ENCODE measurements around the gene MLST8.
"Not testable (repeated sequence)": the region's sequence is repeated elsewhere in the genome, so short reads cannot be mapped to it uniquely, and the experiment has no call there.

MLST8 gene

DNA sequence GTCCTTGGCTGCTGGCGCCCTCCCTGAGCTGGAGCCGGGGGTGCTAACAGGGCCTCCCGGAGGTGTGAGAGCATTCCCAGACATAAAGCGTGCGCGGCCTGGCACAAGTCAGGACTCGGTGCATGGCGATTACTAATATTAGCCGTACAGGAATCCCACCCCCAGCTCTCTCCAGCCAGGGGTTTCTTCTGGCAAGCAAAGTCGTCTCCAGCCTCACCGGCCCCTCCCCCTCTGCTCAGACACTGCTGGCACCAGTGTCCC, 13.9 kb upstream of the MLST8 start:
- DNase-seq: no peak

DNA sequence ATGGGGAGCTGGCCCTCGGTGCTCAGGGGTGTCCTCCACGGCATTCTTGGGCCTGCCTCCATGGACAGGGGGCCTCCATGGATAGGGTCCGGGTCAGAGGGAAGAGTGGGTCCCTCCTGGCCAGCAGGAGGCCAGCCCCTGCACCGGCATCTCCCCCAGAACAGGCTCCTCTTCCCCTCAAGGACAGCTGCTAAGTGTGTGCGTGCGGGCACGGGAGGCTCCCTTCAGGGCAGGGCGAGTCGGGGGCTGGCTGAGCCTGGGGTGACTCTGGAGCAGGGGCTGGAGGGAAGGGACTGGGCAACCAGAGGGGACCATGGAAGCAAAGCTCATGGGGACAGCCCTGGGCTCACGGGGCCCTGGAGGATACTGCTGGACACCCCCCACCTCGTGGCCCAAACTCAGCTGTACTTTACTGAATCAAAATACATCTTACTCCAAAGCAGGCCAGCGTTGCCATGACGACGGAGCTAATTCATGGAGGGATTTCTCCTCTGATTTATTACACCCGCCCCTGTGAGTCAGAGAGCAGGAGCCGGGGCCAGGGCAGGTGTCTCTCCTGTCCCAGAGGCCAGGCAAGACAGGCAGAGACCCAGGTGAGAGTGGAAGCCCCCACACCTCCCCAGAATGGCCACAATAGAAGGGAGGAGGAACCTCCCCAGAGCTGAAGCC, 11.0 kb upstream of the MLST8 start:
- DNase-seq: peak; percentile 41

DNA sequence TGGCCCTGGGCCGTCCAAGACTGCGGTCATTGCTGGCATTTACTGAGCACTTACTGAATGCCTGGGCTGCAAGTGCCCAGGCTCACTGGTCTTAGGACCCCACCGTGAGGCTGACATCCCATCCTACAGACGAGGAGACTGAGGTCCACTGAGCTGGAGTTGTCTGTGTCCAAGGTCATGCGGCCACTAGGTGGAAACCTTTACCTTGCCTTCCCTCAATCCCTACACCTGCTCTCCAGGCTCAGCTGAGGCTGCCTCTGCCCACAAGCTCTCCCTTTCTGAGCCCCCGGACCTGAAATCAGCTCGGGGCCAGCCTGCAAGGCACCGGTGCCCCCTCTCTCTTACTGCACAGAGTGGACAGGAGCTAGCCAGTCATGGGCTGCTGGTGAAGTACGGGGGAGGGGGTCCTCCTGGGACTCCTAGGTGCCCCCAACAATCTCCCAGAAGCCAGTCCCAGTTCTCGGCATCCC, 10.4 kb upstream of the MLST8 start:
- peak; percentile 81 for DNase-seq

DNA sequence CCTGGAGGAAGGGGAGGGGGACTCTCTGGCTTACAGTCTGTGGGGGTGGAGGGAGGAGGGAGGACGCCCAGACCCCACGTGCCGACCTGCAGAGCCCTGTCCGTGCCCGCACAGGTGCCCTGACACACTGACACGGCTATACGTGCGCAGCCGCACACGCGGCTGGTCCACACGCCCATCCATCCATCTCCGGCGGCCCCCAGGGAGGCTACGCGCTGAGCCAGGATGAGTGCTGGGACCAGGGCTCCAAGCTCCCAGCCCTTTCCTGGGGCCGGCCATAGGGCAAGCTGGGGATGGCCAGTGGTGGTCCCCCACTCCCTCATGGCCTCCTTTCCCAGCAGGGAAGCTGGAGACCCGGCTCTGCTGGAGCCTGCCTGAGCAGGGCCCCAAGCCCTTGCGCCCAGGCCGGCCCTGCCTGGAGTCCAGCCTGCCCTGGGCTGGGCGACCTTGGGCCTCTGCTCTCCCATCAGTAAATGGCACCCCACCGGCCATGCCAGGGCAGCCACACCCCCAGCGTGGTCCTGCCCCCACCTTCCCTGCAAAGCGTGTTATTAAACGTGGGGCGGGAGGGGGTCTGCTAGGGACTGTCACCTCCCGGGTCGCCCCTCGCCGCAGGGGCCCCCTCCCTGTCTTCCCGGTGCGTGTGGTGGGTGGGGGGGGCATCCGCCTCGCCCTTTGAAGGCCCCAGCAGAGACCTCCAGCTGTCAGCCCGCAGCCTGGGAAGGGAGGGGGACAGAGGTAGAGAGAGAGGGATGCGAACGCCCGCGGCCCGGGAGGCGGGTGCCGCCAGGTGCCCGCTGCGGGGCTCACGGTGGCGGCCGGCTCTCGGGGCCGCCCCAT, 9.7 kb upstream of the MLST8 start:
- peak; percentile 59 for DNase-seq

DNA sequence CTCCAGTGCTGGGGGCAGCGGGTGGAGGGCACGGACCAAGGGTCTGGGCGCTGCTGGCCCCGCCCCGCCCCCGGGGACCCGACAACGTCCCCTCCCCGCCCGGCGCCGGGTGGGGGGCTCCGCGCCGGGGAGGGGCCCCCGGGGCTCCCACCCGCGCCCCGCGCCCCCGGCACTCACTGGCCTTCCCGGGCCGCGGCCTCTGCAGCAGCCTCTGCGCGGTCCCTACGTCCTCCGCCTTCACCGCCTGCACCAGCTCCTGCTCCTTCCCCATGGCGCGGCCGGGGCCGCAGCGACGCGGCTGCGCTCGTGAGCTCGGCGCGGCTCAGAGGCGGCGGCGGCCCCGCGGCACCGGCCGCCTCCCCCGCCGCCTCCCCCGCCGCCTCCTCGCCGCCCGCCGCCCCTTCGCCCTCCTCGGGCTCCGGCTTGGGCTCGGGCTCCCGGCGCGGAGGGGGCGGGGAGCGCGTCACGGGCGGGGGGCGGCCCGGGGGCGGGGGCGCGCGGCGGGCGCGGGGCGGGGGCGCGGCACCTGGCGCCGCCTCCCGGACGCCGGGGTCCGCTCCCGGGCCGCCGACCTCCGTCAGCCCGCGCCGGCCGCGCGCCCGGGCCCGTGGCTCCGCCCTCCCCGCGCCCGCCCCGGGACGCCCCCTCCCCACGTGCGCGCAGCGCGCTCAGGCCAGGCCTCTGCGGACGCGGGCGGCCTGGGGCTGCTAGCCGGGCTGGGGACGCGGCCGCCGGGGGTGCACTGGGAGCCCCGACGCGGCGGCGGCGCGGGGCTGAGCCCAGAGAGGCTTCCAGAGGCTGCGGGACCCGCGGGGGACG, 8.9 kb upstream of the MLST8 start, which contains the start of gene CASKIN1:
Gene CASKIN1 (minus strand): TSS at position 444 of the 819 bp plus-strand sequence. CDS start 173 bp downstream, at position 271.
- DNase-seq: peak; percentile 69

DNA sequence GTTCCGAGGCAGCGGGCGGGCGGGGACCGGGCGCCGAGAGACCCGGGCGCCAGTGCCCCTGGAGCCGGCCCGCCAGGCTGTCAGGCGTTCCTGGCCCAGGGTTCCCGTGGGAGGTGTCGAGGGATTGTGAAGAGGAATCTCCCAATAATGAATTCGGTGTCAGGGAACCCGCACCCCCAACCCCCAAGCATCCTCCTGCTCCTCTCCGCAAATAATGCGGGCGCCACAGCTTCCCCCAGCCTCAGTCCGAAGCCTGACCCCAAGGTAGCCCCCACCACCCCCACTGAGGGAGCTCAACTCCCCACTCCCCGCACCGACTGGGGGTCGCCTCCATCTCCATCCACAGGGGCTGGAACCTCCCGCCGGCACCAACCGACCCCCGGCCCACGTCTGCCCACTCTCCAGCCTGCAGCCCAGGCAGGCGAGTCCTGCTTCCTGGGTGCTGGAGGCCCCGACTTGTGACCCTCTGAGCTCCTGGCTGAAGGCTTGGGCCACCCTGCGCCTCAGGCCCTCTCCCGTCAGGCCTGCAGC, 8.2 kb upstream of the MLST8 start:
- DNase-seq: no peak

DNA sequence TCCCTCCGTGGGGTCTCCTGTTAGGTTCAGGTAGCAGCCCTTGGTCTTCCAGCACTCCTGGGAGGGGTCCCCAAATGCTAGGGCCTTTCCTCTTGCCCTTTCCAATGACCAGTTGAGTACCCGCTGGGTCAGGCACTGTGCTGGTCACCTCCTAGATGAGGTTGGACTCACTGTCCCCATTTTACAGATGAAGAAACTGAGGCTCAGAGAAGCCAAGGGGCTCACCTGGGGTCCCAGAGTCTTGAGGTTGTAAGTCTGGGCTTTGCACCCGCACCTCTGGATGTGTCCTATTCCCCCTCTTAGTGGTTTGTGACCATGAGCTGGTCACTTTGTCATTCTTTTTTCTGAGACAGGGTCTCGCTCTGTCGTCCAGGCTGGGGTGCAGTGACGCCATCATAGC, 7.5 kb upstream of the MLST8 start:
- DNase-seq: no peak

DNA sequence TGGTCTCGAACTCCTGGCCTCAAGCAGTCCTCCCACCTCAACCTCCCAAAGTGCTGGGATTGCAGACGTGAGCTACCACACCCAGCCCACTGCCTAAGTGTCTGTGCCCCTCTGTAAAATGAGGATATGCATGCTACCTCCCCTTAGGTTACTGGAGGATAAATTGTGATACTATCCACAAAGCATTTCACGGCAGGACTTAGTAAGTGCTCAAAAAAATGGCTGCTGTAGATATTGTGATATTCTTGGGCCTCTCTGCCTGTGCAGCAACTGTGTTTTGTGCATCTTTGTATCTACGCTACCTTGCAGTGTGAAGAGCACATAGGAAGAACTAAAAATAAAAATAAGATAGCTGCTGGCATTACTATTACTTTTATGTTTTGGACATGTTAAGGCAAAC, 7.0 kb upstream of the MLST8 start:
- DNase-seq: no peak

DNA sequence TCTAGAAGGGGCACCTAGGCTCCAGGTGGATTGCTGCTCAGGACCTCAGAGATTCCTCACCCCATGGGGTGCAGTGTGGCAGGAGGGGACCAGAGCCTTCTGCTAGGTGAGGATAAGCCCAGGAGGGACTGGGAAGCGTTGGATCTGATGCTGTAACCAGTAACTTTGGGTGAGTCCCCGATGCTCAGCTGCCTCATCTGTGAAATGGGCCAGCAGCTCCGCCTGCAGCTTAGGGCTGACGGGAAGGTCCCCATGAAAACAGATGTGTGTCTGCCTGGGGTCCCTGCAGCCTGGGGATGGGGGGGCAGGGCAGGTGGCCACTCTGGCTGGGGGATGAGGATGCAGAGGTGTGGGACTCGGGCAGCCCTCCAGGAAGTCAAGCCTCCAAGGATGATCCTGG, 6.2 kb upstream of the MLST8 start:
- no peak for DNase-seq

DNA sequence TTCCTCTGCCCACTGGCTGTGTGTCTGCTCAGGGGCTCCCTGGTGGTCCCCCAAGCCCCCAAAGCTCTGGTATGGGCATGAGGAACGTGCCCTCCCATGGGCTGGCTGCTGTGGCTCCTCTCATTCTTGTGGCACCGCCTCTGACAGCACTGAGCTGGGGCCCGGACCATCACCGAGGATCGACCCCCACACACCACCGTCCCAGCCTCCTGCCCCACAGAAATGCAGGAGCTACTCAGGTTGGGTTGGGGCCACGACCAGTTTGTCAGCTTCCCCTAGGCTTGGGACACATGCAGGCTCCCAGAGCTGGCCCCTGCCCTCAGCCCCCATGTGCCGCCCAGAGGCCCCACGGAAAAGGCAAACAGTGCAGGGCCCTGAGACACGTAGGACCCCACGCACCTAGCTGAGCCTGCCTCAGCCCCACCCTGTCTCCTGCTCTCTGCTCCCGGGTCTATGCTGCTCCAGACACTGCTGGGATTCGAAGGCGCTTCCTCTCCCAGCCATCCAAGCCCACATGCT, 5.6 kb upstream of the MLST8 start:
- DNase-seq: no peak

DNA sequence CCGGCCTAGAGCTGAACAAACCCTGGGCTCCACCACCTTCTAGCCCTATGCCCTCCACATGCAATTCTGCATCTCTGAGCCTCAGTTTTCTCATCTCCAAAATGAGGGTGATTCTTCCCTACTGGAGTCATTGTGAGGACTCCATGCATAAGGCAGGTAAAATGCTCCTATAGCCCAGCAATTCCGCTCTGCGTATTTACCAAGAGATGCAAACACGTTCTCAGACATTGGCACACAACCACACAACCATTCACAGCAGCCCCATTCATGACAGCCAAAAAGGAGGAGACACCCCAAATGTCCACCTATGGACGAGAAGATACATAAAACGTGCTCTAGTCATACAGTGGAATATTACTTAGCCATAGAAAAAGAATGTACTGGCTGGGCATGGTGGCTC, 4.9 kb upstream of the MLST8 start:
- no peak for DNase-seq

DNA sequence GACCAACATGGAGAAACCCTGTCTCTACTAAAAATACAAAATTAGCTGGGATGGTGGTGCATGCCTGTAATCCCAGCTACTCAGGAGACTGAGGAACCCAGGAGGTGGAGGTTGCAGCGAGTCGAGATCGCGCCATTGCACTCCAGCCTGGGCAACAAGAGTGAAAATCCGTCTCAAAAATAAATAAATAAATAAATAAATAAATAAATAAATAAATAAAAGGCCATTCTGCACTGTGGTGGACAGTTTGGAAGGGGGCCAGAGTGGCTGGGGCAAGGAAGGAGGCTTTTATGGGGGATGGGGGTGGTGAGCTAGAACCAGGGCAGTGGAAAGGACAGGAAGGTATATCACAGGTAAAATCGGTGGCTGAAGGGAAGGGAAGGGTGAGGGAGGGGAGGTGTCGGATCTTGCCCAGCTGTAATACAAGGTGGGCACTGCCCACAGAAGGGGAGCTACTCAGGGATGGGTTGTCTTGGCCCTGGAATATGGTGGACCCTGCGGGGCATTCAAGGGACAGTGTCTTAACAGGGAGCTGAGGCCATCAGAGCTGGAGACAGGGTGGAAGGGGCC, 2.0 kb upstream of the MLST8 start:
- not testable (repeated sequence) for DNase-seq

DNA sequence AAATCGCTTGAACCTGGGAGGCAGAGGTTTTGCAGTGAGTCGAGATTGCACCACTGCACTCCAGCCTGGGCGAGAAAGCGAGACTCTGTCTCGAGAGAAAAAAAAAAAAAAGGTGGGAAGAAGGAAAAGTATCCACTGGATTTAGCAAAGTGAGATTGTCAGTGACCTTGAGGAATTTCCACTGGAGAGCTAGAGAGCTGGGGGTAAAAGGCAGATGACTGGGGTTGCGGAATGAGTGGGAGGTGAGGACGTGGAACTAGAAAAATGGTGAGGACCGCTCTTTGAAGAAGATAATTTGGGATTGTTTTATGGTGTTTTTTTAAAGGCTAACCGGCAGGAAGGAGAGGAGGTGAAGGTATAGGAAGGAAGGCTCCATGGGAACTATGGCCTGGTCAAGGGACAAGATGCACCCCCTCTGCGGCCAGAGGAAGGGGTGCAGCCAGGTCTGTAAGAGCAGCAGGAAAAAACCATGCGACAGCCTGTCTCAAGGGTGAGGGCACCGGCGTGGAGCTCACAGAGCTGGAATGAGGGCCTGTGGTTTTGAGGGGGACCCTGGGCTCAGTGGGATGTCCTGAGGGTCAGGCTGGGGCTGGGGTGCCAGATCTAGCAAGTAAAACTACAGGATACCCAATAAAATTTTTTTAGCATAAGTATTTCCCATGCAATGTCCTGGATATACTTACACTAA, 694 bp upstream of the MLST8 start:
- DNase-seq: no peak

DNA sequence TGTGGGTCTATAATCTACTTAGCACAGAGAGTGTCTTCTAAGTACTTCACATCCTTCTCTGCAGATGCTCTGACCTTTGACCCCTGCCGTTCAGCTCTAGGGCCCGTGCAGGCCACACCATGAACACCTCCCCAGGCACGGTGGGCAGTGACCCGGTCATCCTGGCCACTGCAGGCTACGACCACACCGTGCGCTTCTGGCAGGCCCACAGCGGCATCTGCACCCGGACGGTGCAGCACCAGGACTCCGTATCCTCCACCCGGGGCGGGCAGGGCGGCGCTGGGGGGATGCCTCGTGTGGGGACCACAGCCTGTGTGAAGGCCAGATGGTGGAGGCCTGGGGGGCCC, 686 bp downstream of the MLST8 start:
- DNase-seq: no peak

DNA sequence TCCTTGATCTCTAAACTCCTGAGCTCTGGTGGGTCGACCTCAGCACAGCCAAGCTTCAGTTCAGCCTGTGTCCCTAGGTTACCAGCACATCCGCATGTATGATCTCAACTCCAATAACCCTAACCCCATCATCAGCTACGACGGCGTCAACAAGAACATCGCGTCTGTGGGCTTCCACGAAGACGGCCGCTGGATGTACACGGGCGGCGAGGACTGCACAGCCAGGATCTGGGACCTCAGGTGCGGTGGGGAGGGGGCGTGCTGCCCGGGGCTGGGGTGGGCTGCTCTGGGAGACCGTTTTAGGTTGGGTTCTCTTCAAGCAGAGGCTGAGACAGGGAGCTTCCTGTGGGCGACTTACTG, 1.1 kb downstream of the MLST8 start:
- DNase-seq: peak; percentile 39

DNA sequence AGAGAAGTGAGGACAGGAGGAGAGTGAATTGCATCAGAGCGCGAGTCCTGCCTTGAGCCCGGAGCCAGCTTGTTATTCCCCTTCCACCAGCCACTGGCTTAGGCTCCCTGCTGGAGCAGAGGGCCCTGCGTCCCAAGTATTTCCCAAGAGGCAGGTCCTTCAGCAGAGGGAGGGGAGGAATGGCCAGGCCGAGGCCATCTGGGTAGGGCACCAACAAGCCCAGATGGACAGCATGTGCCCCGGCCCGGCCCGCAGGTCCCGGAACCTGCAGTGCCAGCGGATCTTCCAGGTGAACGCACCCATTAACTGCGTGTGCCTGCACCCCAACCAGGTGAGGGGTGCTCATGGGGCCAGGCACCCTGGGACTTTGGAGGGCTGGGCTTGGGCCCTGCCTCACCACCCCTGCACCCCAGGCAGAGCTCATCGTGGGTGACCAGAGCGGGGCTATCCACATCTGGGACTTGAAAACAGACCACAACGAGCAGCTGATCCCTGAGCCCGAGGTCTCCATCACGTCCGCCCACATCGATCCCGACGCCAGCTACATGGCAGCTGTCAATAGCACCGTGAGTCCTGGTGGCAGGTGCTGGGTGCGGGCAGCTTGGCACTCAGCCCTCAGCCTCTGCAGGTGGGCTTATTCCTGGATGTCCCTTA, 1.7 kb downstream of the MLST8 start:
- DNase-seq: no peak

DNA sequence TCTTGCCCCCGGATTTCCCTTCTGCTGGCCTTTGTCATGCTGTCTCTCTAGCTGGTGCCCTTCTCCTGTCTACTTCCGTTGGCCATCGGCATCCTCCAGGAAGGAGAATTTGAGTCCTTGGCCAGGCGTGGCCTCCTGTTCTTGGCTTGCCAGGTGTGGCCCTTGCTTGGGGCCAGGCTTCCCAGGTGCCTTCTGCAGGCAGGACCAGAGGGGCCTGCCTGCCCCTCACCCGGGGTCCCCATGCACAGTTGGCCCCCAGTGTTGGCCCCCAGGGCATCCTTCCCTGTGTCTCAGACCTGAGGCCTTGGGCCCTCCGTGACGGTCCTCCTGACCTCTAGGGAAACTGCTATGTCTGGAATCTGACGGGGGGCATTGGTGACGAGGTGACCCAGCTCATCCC, 2.6 kb downstream of the MLST8 start:
- no peak for DNase-seq

DNA sequence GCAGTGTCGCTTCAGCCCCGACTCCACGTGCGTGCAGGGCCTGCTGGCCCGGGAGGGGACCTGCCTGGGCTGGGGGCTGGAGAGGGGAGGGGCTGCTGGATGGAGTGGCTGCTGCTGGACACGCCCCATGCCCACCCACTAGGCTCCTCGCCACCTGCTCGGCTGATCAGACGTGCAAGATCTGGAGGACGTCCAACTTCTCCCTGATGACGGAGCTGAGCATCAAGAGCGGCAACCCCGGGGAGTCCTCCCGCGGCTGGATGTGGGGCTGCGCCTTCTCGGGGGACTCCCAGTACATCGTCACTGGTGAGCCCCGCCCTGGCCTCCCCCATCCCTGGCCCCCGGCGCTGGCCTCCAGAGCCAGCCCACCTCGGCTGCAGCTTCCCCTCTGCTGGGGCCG, 3.1 kb downstream of the MLST8 start:
- peak; percentile 43 for DNase-seq

DNA sequence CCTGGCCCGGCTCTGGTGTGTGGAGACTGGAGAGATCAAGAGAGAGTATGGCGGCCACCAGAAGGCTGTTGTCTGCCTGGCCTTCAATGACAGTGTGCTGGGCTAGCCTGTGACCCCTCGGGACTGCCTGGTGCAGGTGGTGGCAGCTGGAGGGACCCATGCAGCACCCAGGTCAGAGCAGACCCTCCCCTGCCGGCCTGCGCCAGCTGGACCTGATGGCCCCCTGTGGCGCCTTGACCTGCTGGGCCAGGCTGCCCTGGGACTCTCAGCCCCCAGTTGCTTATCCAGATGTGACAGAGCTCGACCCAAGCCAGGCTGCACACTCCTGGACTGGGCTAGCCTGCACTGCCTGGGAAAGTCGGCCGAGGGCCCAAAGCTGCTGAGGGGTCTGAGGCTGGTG, 3.5 kb downstream of the MLST8 start:
- no peak for DNase-seq

DNA sequence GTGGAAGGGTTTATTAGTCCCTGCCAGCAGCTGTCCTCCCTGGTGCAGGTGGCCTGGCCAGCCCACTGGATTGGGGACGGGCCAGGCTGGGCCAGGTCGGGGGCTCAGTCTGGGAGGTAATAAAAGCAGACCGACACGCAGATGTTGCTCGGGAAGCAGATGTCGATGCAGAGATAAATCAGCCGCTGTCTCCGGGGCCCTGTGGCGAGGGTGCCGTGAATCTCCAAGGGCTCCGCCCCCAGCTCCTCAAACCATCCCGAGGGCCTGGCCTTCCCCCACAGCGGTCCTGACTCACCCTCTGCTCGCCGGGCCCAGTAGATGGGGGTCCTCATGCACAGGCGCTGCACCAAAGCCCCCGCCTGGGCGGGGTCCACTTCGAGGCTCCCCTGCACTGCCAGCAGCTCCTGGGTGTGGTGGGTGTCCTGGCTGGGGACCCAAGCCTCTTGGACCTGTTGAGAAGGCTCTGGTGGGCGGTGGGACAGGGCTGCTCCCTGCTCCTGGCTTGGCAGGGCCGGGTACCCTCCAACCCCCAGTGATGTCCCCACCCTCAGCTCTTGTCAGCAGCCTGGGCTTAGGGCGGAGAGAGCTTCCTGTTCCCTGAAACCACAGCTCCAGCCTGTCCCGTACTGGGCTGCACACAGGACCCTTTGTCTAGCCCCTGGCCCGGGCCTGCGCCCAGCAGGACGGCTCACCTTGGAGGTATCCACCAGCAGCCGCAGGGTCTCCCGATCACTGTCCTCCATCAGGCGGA, 4.2 kb downstream of the MLST8 start:
- no peak for DNase-seq

DNA sequence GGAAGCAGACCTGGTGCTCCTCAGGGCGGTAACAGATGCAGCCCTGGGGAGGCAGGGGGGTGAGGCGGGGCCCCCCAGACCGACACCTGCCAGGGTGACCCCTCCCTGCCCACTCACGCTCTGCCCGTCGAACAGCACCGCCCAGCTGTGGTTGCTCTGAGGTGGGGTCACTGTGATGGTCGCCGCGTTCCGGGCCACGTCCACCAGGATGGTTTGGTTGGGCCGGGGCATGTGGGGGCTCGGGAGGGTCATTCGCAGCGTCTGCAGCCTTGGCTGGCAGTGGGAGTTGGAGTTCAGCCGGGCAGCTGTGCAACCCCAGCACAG, 4.7 kb downstream of the MLST8 start:
- DNase-seq: no peak
